ENCODE data around the gene CHMP2A. TPM values are rescaled to one million over a fixed set of nuclear protein-coding genes. Genes with fewer than 3 reads are reported as not detected.

The CHMP2A gene
- polyA plus RNA-seq, 1 donor from 2014 or later = 189 TPM

- Histone ChIP-seq H3K36me3 (ENCODE audit: insufficient read depth, low read length) (no peaks in the 10 kb centered on the region), H2AFZ (ENCODE audit: low read depth, low read length) (peak within 1 kb of the TSS; percentile 88), H3K27ac (ENCODE audit: low read length) (peak within 1 kb of the TSS; percentile 99), H3K9ac (ENCODE audit: low read length) (peak within 1 kb of the TSS; percentile 97), H3F3A (ENCODE audit: insufficient read depth, low read length, poor library complexity, severe bottlenecking) (no peaks in the 10 kb centered on the region), H4K20me1 (ENCODE audit: insufficient read depth) (no peaks in the 10 kb centered on the region), H3K27me3 (ENCODE audit: insufficient read depth, low read depth, low read length) (no peaks in the 10 kb centered on the region), H3K4me2 (ENCODE audit: low read length) (peak within 1 kb of the TSS; percentile 80), H3K79me2 (replicated peaks; ENCODE audit: insufficient read depth, low read length) (peaks cover 16% of the 10 kb centered on the region), H3K4me3 (ENCODE audit: low read length) (peak within 1 kb of the TSS; percentile 97), H3K9me3 (ENCODE audit: low read length) (no peaks in the 10 kb centered on the region), H3K9me2 (ENCODE audit: insufficient read depth, low read length) (no peaks in the 10 kb centered on the region)
- TF ChIP-seq CTCF (IDR thresholded peaks at IDR 0.05; ENCODE audit: poor library complexity, severe bottlenecking) (peak; percentile 57), EP300 (conservative IDR thresholded peaks at IDR 0.05; ENCODE audit: poor library complexity, severe bottlenecking) (peak; percentile 45), RAD21 (conservative IDR thresholded peaks at IDR 0.05) (peak; percentile 17), EZH2 (IDR thresholded peaks at IDR 0.05; ENCODE audit: borderline replicate concordance, insufficient read depth, low read length, poor library complexity, severe bottlenecking) (no peak), MXI1 (conservative IDR thresholded peaks at IDR 0.05; ENCODE audit: poor library complexity, severe bottlenecking) (peak; percentile 84), TAF1 (IDR thresholded peaks at IDR 0.05; ENCODE audit: low read depth) (no peak), POLR2AphosphoS5 (IDR thresholded peaks at IDR 0.05) (peak; percentile 85), SMC3 (conservative IDR thresholded peaks at IDR 0.05; ENCODE audit: poor library complexity) (no peak), REST (IDR thresholded peaks at IDR 0.05; ENCODE audit: borderline replicate concordance) (peak; percentile 49)
Measured at GRCh38 chr19:58572818-58573657, 18.1 kb upstream of the CHMP2A start, which contains the start of gene MZF1. TSS of gene MZF1 (minus strand) at chr19:58573335. CDS start at chr19:58571389, 1,946 bp downstream.

GRCh38 chr19:58572026-58572817 lies 17.3 kb upstream of the CHMP2A start:
- Histone ChIP-seq H3K9me3 (ENCODE audit: low read length) (no peaks in the 10 kb centered on the region), H3K9me2 (ENCODE audit: insufficient read depth, low read length) (no peaks in the 10 kb centered on the region), H3K27me3 (ENCODE audit: insufficient read depth, low read depth, low read length) (no peaks in the 10 kb centered on the region), H3K36me3 (ENCODE audit: insufficient read depth, low read length) (no peaks in the 10 kb centered on the region), H3K27ac (ENCODE audit: low read length) (peak overlapping the region; percentile 99), H2AFZ (ENCODE audit: low read depth, low read length) (peak overlapping the region; percentile 88), H3K4me2 (ENCODE audit: low read length) (peak overlapping the region; percentile 80), H3K9ac (ENCODE audit: low read length) (peak overlapping the region; percentile 97), H3K4me3 (ENCODE audit: low read length) (peak overlapping the region; percentile 97), H4K20me1 (ENCODE audit: insufficient read depth) (no peaks in the 10 kb centered on the region), H3F3A (ENCODE audit: insufficient read depth, low read length, poor library complexity, severe bottlenecking) (no peaks in the 10 kb centered on the region), H3K79me2 (replicated peaks; ENCODE audit: insufficient read depth, low read length) (peaks cover 8% of the 10 kb centered on the region)
- TF ChIP-seq TAF1 (IDR thresholded peaks at IDR 0.05; ENCODE audit: low read depth) (peak; percentile 65), CTCF (IDR thresholded peaks at IDR 0.05; ENCODE audit: poor library complexity, severe bottlenecking) (no peak), POLR2AphosphoS5 (IDR thresholded peaks at IDR 0.05) (no peak), REST (IDR thresholded peaks at IDR 0.05; ENCODE audit: borderline replicate concordance) (peak; percentile 14)
